COLO829 (cell line): ENCODE data around the gene SPATA24.
"Not testable (repeated sequence)": the region's sequence is repeated elsewhere in the genome, so short reads cannot be mapped to it uniquely, and the experiment has no call there.

Experiments
- DNase-seq: peaks from one replicate; pipeline ENCODE4 v3.0.0; 2012; ENCODE audit warnings: low spot score

SPATA24 gene

GRCh38 chr5:139403787-139404483 is at the start of gene SPATA24:
TSS of gene SPATA24 (minus strand) at chr5:139404089. CDS start at chr5:139404060, 29 bp downstream.
- DNase-seq = peak; percentile 92

- no peak for DNase-seq
Measured at GRCh38 chr5:139451878-139452660, 48.2 kb upstream of the SPATA24 start.

- DNase-seq = no peak
Measured at GRCh38 chr5:139451176-139451575, 47.3 kb upstream of the SPATA24 start.

- DNase-seq = no peak
Measured at GRCh38 chr5:139446956-139447779, 43.3 kb upstream of the SPATA24 start.

- no peak for DNase-seq
Measured at GRCh38 chr5:139445325-139446170, 41.7 kb upstream of the SPATA24 start.

- DNase-seq = no peak
Measured at GRCh38 chr5:139443831-139444453, 40.1 kb upstream of the SPATA24 start.

GRCh38 chr5:139440416-139440815 is 36.5 kb upstream of the SPATA24 start:
- DNase-seq = not testable (repeated sequence)

- DNase-seq = peak; percentile 96
Measured at GRCh38 chr5:139439013-139439903, 35.4 kb upstream of the SPATA24 start, which contains the start of gene DNAJC18. TSS of gene DNAJC18 (minus strand) at chr5:139439525. CDS start at chr5:139439445, 80 bp downstream.

GRCh38 chr5:139438707-139439012 is 34.8 kb upstream of the SPATA24 start:
- DNase-seq = no peak

- DNase-seq = no peak
Measured at GRCh38 chr5:139435676-139436075, 31.8 kb upstream of the SPATA24 start.

- no peak for DNase-seq
Measured at GRCh38 chr5:139431706-139432105, 27.8 kb upstream of the SPATA24 start.

- DNase-seq = no peak
Measured at GRCh38 chr5:139430015-139430414, 26.1 kb upstream of the SPATA24 start.

- no peak for DNase-seq
Measured at GRCh38 chr5:139426203-139426885, 22.5 kb upstream of the SPATA24 start.

GRCh38 chr5:139425497-139425896 is 21.6 kb upstream of the SPATA24 start:
- no peak for DNase-seq

- DNase-seq = peak; percentile 71
Measured at GRCh38 chr5:139422307-139422893, 18.5 kb upstream of the SPATA24 start.

- DNase-seq = no peak
Measured at GRCh38 chr5:139419226-139420192, 15.6 kb upstream of the SPATA24 start.

- no peak for DNase-seq
Measured at GRCh38 chr5:139418793-139419192, 14.9 kb upstream of the SPATA24 start.

- DNase-seq = no peak
Measured at GRCh38 chr5:139417214-139417613, 13.3 kb upstream of the SPATA24 start.
